RWPE2 (cell line): ENCODE results near the gene TMA7.

Experiments
- ATAC-seq: fragments of 200-7000 bp; cut with Tn5 transposase; 3 replicates; pipeline ENCODE4 v1.9.1; 2021; ENCODE audit warnings: low read depth
- DNase-seq: peaks from one replicate; pipeline ENCODE4 v3.0.0-alpha.2; 2020; ENCODE audit warnings: low spot score
- H3K27ac ChIP-seq: fragments of 450-650 bp; 2 replicates; pipeline ENCODE4 v1.5.1; 2017; ENCODE audit warnings: mild to moderate bottlenecking; ENCODE audit not compliant: poor library complexity, severe bottlenecking
- H3K27me3 ChIP-seq: fragments of 250-450 bp; sonication (Bioruptor Pico); 2 replicates; pipeline ENCODE4 v1.5.1; 2021; ENCODE audit warnings: mild to moderate bottlenecking, moderate library complexity; ENCODE audit not compliant: insufficient read depth, poor library complexity, severe bottlenecking
- H3K36me3 ChIP-seq: fragments of 250-450 bp; sonication (Bioruptor Pico); 2 replicates; pipeline ENCODE4 v1.5.1; 2020; ENCODE audit warnings: low read depth, mild to moderate bottlenecking, moderate library complexity
- H3K4me1 ChIP-seq: fragments of 250-450 bp; sonication (Bioruptor Pico); 2 replicates; pipeline ENCODE4 v1.5.1; 2021; ENCODE audit warnings: mild to moderate bottlenecking, moderate library complexity; ENCODE audit not compliant: insufficient read depth, poor library complexity, severe bottlenecking
- H3K4me3 ChIP-seq: fragments of 250-450 bp; sonication (Bioruptor Pico); 2 replicates; pipeline ENCODE4 v1.5.1; 2021; ENCODE audit warnings: mild to moderate bottlenecking, moderate library complexity; ENCODE audit not compliant: severe bottlenecking
- H3K9me3 ChIP-seq: fragments of 250-450 bp; sonication (Bioruptor Pico); 2 replicates; pipeline ENCODE4 v1.5.1; 2021; ENCODE audit warnings: mild to moderate bottlenecking, moderate library complexity; ENCODE audit not compliant: severe bottlenecking
- CTCF ChIP-seq: fragments of 450-650 bp; IDR thresholded peaks from one replicate; pipeline ENCODE4 v1.5.1; 2017; ENCODE audit warnings: mild to moderate bottlenecking, moderate library complexity; ENCODE audit not compliant: poor library complexity, severe bottlenecking

The TMA7 gene

DNA sequence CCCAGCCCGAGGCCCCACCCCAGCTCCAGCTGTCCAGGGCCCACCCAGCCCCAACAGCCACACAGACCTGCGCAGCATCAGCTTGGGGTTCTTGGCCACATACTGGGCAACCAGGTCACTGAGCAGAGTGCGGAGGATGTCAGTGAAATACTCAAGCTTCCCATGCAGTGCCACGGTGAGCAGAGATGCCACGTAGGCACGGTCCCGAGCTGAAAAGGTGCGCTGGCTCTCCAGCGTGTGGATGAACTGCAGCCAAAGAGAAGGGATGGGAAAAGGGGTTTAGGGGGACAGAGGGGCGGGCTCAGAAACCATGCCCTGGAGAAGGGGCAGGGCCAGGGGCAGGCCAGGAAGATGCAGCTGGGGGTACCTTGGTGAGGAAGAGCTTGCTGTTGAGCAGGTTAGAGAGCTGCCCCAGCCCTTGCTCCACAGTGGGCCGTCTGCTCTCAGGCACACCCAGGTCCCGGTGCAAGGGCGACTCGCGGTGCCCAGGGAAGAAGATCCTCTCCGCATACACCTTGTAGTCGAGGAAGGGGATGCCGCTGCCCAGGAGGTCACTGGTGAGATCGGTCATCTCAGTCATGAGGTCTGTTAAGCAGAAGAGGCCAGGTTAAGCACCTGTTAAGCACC lies 27.6 kb upstream of the TMA7 start:
- ATAC-seq (no peak), DNase-seq (peak; percentile 41)
- Histone ChIP-seq H3K4me3 (no peak overlapping the region), H3K4me1 (no peaks in the 10 kb centered on the region), H3K36me3 (peaks cover 100% of the 10 kb centered on the region), H3K9me3 (no peaks in the 10 kb centered on the region), H3K27ac (no peak overlapping the region), H3K27me3 (no peaks in the 10 kb centered on the region)
- no peak for TF ChIP-seq CTCF

GRCh38 chr3:48413086-48413485 lies 27.0 kb upstream of the TMA7 start:
- no peak for TF ChIP-seq CTCF
- Histone ChIP-seq H3K4me3 (no peak overlapping the region), H3K4me1 (no peaks in the 10 kb centered on the region), H3K27me3 (no peaks in the 10 kb centered on the region), H3K27ac (peak overlapping the region; percentile 22), H3K36me3 (peaks cover 100% of the 10 kb centered on the region), H3K9me3 (no peaks in the 10 kb centered on the region)
- peak; percentile 52 for DNase-seq
- ATAC-seq = peak; percentile 37; the same call in 2 of the 3 replicates

DNA sequence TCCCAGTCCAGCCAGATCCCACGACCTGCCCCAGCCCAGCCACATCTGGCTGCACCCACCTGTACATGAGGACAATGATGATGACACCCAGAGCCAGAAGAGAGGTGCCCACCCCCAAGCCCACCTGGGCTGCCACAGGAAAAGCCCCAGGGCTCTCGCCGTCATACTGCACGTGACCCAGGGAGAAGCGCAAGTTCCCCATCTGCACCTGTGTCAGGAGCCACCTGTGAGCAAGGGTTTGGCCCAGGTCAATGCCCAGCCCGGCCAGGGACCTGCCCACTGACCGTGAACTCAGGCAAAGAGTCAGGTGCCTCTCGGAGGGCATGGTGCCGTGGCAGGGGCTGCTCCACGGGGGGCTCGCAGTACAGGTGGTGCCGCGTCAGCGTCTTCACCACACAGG lies 26.4 kb upstream of the TMA7 start:
- H3K4me3 ChIP-seq = no peak overlapping the region
- DNase-seq (peak; percentile 52), ATAC-seq (no peak)
- peak overlapping the region; percentile 22 for H3K27ac ChIP-seq
- no peaks in the 10 kb centered on the region for H3K9me3 ChIP-seq
- no peaks in the 10 kb centered on the region for H3K27me3 ChIP-seq
- TF ChIP-seq CTCF = no peak
- peaks cover 99% of the 10 kb centered on the region for H3K36me3 ChIP-seq
- H3K4me1 ChIP-seq = no peaks in the 10 kb centered on the region

DNA sequence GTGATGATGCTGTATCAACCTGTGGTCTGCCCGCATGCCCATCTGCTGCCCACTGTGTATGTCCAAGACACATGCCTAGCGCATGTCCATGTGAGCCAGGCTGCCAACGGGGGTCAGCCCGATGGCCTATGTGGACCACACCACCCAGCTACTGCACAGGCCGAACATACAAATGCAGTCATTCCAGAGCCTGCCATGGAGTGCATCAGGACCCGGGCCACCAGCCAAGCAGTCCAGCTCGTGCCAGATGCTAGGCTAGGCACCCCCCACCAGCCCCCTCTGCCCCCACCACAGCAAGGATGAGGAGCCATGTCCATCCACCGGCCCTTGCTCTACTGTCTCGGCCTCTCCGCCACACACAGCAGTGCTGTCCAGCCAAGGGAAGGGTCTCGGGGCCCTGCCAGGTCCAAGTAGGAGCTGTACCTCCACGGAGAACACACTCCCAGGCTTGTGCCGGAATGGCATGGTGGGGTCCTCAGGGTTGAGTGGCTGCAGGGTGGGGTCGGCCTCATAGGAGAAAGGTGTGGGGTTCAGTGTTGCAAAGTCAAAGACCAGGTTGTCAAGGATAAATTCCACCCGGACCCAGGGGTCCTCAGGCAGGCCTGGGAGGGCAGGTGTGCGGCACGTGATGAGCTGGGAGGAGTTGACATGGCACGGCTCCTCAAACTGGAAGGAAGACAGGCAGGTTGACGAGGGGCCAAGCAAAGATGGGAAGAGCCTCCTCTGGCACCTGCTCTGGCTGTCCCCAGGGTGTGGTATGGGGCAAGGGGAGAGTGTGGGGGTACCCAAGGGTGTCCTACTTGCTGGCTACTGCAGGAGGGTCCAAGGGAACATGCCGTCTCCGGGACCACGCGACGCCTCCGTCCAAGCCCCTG lies 25.4 kb upstream of the TMA7 start:
- peaks cover 94% of the 10 kb centered on the region for H3K36me3 ChIP-seq
- no peak overlapping the region for H3K27ac ChIP-seq
- no peak for ATAC-seq

More for the DNA sequence above, 25.4 kb upstream of the TMA7 start:
- H3K27me3 ChIP-seq = no peaks in the 10 kb centered on the region
- DNase-seq = no peak
- H3K9me3 ChIP-seq = no peaks in the 10 kb centered on the region
- no peak for TF ChIP-seq CTCF
- no peaks in the 10 kb centered on the region for H3K4me1 ChIP-seq
- H3K4me3 ChIP-seq = no peak overlapping the region
